Dedifferentiated amniotic fluid mesenchymal stem cell (primary cell): ENCODE data around the gene RNFT1.
"Not testable (repeated sequence)": the region's sequence is repeated elsewhere in the genome, so short reads cannot be mapped to it uniquely, and the experiment has no call there.

ENCODE experiments used
- DNase-seq: peaks from one replicate; pipeline ENCODE4 v3.0.0-alpha.2; 2016; ENCODE audit errors: extremely low spot score

The RNFT1 gene

DNA sequence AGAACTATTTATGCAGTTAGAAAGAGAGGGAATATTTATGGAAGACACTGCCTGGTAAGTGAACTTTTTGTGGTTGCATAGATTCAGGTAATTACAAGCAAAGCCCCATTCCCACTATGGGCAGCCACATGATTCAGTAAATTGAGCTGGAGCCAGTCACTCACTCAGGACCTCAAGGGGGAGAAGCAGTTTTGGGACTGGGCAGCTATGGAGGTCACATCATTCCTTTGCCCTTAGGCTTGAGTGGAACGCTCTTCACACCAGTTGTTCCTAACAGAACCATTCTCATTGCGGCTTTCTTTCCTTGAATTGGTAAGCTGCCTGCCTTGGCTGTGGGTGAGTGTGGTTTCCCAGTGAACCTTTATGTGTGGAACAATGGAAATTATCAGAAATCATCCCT lies 34.4 kb downstream of the RNFT1 start:
- DNase-seq = not testable (repeated sequence)

GRCh38 chr17:59920637-59921036 lies 43.9 kb downstream of the RNFT1 start:
- not testable (repeated sequence) for DNase-seq

DNA sequence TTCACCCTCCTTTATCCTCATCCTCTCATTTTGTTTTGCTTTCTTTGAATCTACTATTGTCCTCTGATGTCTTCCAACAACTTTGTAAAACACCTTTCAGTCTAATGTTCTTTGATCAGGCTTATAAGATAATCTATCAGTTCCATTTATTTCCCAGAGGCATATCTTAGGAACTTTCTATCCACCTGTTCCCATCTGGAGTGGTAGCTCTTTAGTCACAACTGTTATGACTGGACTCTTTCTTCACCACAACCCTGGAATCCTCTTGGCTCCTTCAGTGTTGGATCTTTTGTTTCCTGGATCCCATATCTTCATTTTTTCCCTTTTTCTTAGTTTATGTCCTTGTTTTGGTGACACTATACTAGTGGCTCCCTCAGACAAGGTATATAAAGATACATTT lies 48.1 kb downstream of the RNFT1 start:
- no peak for DNase-seq

GRCh38 chr17:59914274-59914854 lies 50.2 kb downstream of the RNFT1 start:
- DNase-seq = peak; percentile 58

GRCh38 chr17:59907467-59907866 lies 57.1 kb downstream of the RNFT1 start:
- no peak for DNase-seq

DNA sequence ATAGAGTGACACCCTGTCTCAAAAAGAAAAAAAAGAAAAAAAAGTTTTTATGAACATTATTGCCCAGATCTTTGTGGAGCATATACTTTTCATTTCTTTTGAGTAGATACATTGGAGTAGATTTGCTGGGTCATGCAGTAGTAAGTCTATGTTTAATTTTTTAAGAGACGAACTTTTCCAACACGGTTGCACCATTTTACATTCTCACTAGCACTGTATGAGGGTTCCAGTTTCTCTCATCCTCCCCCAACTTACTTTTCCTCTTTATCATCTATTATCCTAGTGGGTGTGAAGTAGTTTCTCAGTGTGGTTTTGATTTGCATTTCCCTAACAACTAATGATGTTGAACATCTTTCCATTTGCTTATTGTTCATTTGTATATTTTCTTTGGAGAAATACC lies 61.1 kb downstream of the RNFT1 start:
- no peak for DNase-seq
